Measurements from ENCODE around the gene MACROD1. TPM values are rescaled to one million over a fixed set of nuclear protein-coding genes. Genes with fewer than 3 reads are reported as not detected.

MACROD1 gene
- total and polyA plus RNA-seq, 2 experiments from 2014 or later: 21.2 to 403 TPM

DNA sequence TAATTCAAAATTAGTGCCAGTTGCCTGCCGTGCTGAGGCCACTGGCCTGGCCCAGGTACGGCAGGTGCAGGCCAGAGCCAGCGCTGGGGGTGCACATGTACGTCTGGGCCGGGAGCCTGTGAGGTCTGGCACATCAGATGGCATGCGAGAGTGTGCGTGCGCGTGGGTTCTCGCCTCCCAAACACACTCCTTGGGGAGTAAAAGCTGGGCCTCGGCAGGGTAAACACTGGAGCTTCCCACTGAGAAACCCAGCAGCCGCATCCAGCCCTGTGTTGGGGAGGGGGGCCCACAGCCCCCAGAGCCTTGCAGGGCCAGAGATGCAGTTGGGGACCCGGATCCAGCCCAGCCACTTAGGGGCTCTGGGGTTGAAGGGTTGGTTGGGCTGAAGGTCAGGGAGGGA lies 92.4 kb downstream of the MACROD1 start:
- H3K27ac ChIP-seq: no peak overlapping the region
- H3K4me1 ChIP-seq (ENCODE audit: insufficient read depth): no peaks in the 10 kb centered on the region
- H4K20me1 ChIP-seq (ENCODE audit: insufficient read depth): no peaks in the 10 kb centered on the region
- H3K79me2 ChIP-seq (ENCODE audit: insufficient read depth): no peaks in the 10 kb centered on the region
- TF ChIP-seq EZH2 (IDR thresholded peaks at IDR 0.05; ENCODE audit: insufficient read depth, poor library complexity, severe bottlenecking): no peak
- no peak for TF ChIP-seq EZH2phosphoT487 (IDR thresholded peaks at IDR 0.05; ENCODE audit: insufficient read depth, low read depth)
- H3K4me3 ChIP-seq: no peak overlapping the region
- no peak overlapping the region for H3K9ac ChIP-seq
- H3F3A ChIP-seq (ENCODE audit: insufficient read depth): no peaks in the 10 kb centered on the region
- H3K36me3 ChIP-seq (ENCODE audit: low read depth): no peaks in the 10 kb centered on the region
- DNase-seq: no peak
- no peaks in the 10 kb centered on the region for H3K27me3 ChIP-seq (replicated peaks; ENCODE audit: insufficient read depth)
- no peaks in the 10 kb centered on the region for H3K9me2 ChIP-seq (ENCODE audit: insufficient read depth)
- no peaks in the 10 kb centered on the region for H3K9me3 ChIP-seq (ENCODE audit: low read depth)
- in situ Hi-C loops (cut with MboI): no loop called here
- 66 to 70% methylated on average over 13 of the region's 13 CpGs for WGBS, 2 experiments (ENCODE audit: low coverage in 1 of 2, low lambda C conversion rate in 2 of 2, missing lambda C conversion rate in 2 of 2)
- no peak overlapping the region for H3K4me2 ChIP-seq (ENCODE audit: unreplicated experiment)
- no peak overlapping the region for H2AFZ ChIP-seq

DNA sequence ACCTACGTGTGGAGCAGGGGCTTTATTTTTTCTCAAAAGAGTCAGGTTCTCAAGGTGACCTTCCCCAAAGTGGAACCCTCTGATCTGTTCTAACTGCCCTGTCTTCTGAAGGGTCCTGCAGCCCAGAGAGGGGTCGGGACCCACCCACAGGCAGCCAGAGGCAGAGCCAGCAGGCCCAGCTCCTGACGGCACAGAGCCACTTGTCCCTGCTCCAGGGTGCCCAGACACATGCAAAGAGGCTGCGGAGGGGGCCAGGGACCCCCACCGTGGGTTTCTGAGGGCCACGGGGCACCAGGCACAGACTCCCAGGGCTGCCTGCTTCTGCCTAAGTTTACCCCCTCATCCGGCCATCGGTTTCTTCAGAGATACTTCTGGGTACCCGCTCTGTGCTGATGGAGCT lies 93.0 kb downstream of the MACROD1 start:
- in situ Hi-C loops (cut with MboI): no loop called here
- no peaks in the 10 kb centered on the region for H3K9me3 ChIP-seq (ENCODE audit: low read depth)
- no peak overlapping the region for H3K9ac ChIP-seq
- no peak for DNase-seq
- no peak overlapping the region for H3K27ac ChIP-seq
- no peaks in the 10 kb centered on the region for H3K9me2 ChIP-seq (ENCODE audit: insufficient read depth)
- no peaks in the 10 kb centered on the region for H3F3A ChIP-seq (ENCODE audit: insufficient read depth)
- TF ChIP-seq EZH2phosphoT487 (IDR thresholded peaks at IDR 0.05; ENCODE audit: insufficient read depth, low read depth) (no peak), EZH2 (IDR thresholded peaks at IDR 0.05; ENCODE audit: insufficient read depth, poor library complexity, severe bottlenecking) (no peak)
- no peaks in the 10 kb centered on the region for H4K20me1 ChIP-seq (ENCODE audit: insufficient read depth)
- no peak overlapping the region for H3K4me3 ChIP-seq
- no peaks in the 10 kb centered on the region for H3K27me3 ChIP-seq (replicated peaks; ENCODE audit: insufficient read depth)
- no peaks in the 10 kb centered on the region for H3K4me1 ChIP-seq (ENCODE audit: insufficient read depth)
- no peaks in the 10 kb centered on the region for H3K36me3 ChIP-seq (ENCODE audit: low read depth)
- no peak overlapping the region for H3K4me2 ChIP-seq (ENCODE audit: unreplicated experiment)
- no peaks in the 10 kb centered on the region for H3K79me2 ChIP-seq (ENCODE audit: insufficient read depth)
- WGBS, 2 experiments (ENCODE audit: low coverage in 1 of 2, low lambda C conversion rate in 2 of 2, missing lambda C conversion rate in 2 of 2): 68 to 77% methylated on average over 9 of the region's 9 CpGs
- H2AFZ ChIP-seq: no peak overlapping the region

DNA sequence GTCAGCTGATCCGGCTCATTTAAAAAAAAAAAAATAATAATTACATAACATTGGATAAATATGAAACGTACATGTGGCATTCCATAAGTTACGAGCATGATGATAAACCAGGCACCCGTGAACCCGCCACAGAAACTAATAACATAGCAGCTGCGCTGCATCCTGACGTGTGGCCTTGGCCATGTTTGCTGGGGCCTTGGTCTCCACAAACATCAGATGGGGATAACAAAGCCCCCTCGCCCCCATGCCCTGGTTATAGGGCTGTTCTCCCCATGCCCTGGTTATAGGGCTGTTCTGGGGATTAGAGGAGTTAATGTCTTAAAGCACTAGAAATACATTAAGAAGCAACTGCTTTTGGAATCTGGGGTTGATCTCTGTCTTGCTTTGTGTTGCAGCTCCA lies 93.5 kb downstream of the MACROD1 start:
- Histone ChIP-seq H3K79me2 (ENCODE audit: insufficient read depth) (no peaks in the 10 kb centered on the region), H4K20me1 (ENCODE audit: insufficient read depth) (no peaks in the 10 kb centered on the region), H3K27me3 (replicated peaks; ENCODE audit: insufficient read depth) (no peaks in the 10 kb centered on the region), H3K4me1 (ENCODE audit: insufficient read depth) (no peaks in the 10 kb centered on the region), H3K9ac (no peak overlapping the region), H3K4me3 (no peak overlapping the region), H3K9me2 (ENCODE audit: insufficient read depth) (no peaks in the 10 kb centered on the region), H3F3A (ENCODE audit: insufficient read depth) (no peaks in the 10 kb centered on the region), H3K27ac (no peak overlapping the region), H2AFZ (no peak overlapping the region), H3K4me2 (ENCODE audit: unreplicated experiment) (no peak overlapping the region), H3K9me3 (ENCODE audit: low read depth) (no peaks in the 10 kb centered on the region), H3K36me3 (ENCODE audit: low read depth) (no peaks in the 10 kb centered on the region)
- TF ChIP-seq EZH2 (IDR thresholded peaks at IDR 0.05; ENCODE audit: insufficient read depth, poor library complexity, severe bottlenecking) (no peak), EZH2phosphoT487 (IDR thresholded peaks at IDR 0.05; ENCODE audit: insufficient read depth, low read depth) (no peak)
- no peak for DNase-seq
- in situ Hi-C loops (cut with MboI): no loop called here
- 84 to 86% methylated on average over 8 of the region's 8 CpGs for WGBS, 2 experiments (ENCODE audit: low coverage in 1 of 2, low lambda C conversion rate in 2 of 2, missing lambda C conversion rate in 2 of 2)

GRCh38 chr11:64071849-64072248 lies 94.1 kb downstream of the MACROD1 start:
- Histone ChIP-seq H4K20me1 (ENCODE audit: insufficient read depth) (no peaks in the 10 kb centered on the region), H3F3A (ENCODE audit: insufficient read depth) (no peaks in the 10 kb centered on the region), H3K27me3 (replicated peaks; ENCODE audit: insufficient read depth) (no peaks in the 10 kb centered on the region), H3K36me3 (ENCODE audit: low read depth) (no peaks in the 10 kb centered on the region), H3K79me2 (ENCODE audit: insufficient read depth) (no peaks in the 10 kb centered on the region), H2AFZ (no peak overlapping the region), H3K9me3 (ENCODE audit: low read depth) (no peaks in the 10 kb centered on the region), H3K27ac (no peak overlapping the region), H3K4me3 (no peak overlapping the region), H3K9me2 (ENCODE audit: insufficient read depth) (no peaks in the 10 kb centered on the region), H3K4me1 (ENCODE audit: insufficient read depth) (no peaks in the 10 kb centered on the region), H3K4me2 (ENCODE audit: unreplicated experiment) (no peak overlapping the region), H3K9ac (no peak overlapping the region)
- in situ Hi-C loops (cut with MboI): no loop called here
- TF ChIP-seq EZH2phosphoT487 (IDR thresholded peaks at IDR 0.05; ENCODE audit: insufficient read depth, low read depth) (no peak), EZH2 (IDR thresholded peaks at IDR 0.05; ENCODE audit: insufficient read depth, poor library complexity, severe bottlenecking) (no peak)
- 81 to 91% methylated on average over 19 to 20 of the region's 20 CpGs for WGBS, 2 experiments (ENCODE audit: low coverage in 1 of 2, low lambda C conversion rate in 2 of 2, missing lambda C conversion rate in 2 of 2)
- DNase-seq: no peak

- Histone ChIP-seq H3K36me3 (ENCODE audit: low read depth) (no peaks in the 10 kb centered on the region), H3K9me3 (ENCODE audit: low read depth) (no peaks in the 10 kb centered on the region), H4K20me1 (ENCODE audit: insufficient read depth) (no peaks in the 10 kb centered on the region), H3K79me2 (ENCODE audit: insufficient read depth) (no peaks in the 10 kb centered on the region), H3K9me2 (ENCODE audit: insufficient read depth) (no peaks in the 10 kb centered on the region), H3K9ac (no peak overlapping the region), H3K4me2 (ENCODE audit: unreplicated experiment) (no peak overlapping the region), H3F3A (ENCODE audit: insufficient read depth) (no peaks in the 10 kb centered on the region), H3K27ac (no peak overlapping the region), H3K4me3 (no peak overlapping the region), H2AFZ (no peak overlapping the region), H3K4me1 (ENCODE audit: insufficient read depth) (no peaks in the 10 kb centered on the region), H3K27me3 (replicated peaks; ENCODE audit: insufficient read depth) (no peaks in the 10 kb centered on the region)
- WGBS, 2 experiments (ENCODE audit: low coverage in 1 of 2, low lambda C conversion rate in 2 of 2, missing lambda C conversion rate in 2 of 2): 74 to 82% methylated on average over 12 of the region's 12 CpGs
- in situ Hi-C loops (cut with MboI): no loop called here
- TF ChIP-seq EZH2 (IDR thresholded peaks at IDR 0.05; ENCODE audit: insufficient read depth, poor library complexity, severe bottlenecking): no peak
- TF ChIP-seq EZH2phosphoT487 (IDR thresholded peaks at IDR 0.05; ENCODE audit: insufficient read depth, low read depth): no peak
- DNase-seq: no peak
Measured at GRCh38 chr11:64070314-64070681, 95.6 kb downstream of the MACROD1 start.

Data from GM23248 (cell line).